PFSK-1 (cell line): Measurements from ENCODE around the gene FBLN2.

Experiments used
- POLR2AphosphoS5 ChIP-seq: IDR thresholded peaks from 2 replicates; pipeline ENCODE4 v1.6.1; 2012; ENCODE audit warnings: low read depth, mild to moderate bottlenecking, control low read depth, low read length, moderate library complexity
- TAF1 ChIP-seq: IDR thresholded peaks from 2 replicates; pipeline ENCODE4 v1.6.1; 2012; ENCODE audit warnings: low read length, control low read depth, borderline replicate concordance; ENCODE audit not compliant: insufficient read depth

GRCh38 chr3:13548696-13549622, at the start of gene FBLN2:
- TF ChIP-seq POLR2AphosphoS5 (no peak), TAF1 (no peak)
